Adrenal gland (tissue), 5 donors: ENCODE data around the gene LDB3.

Experiments
- CTCF ChIP-seq, 6 experiments: fragments of 450-650 bp in 4 of 6; fragments of 200-600 bp in 2 of 6; sonication (generic) in 1 of 6; IDR thresholded peaks; 1 replicate in 5 of 6; 2 replicates in 1 of 6; pipeline versions ENCODE4 v1.5.1 to v1.8.0; 2016 to 2021; ENCODE audit warnings: antibody characterized with exemption in 6 of 6, mild to moderate bottlenecking in 2 of 6, moderate library complexity in 1 of 6
- POLR2A ChIP-seq, 2 donors: fragments of 450-650 bp; IDR thresholded peaks; one replicate each; pipeline ENCODE4 v1.6.1; 2017; ENCODE audit warnings: antibody characterized with exemption in 2 of 2, mild to moderate bottlenecking in 2 of 2, moderate library complexity in 1 of 2
- donor health status: DM: no; HTN: no; CAD: no.

- TF ChIP-seq CTCF (IDR thresholded peaks at IDR 0.05) (no peak), POLR2A (IDR thresholded peaks at IDR 0.05) (no peak)
These were observed 3.7 kb upstream of the LDB3 start for GRCh38 chr10:86664341-86665217.
